Activated gamma-delta T cell treated with anti-CD3 and anti-CD28 coated beads, Interleukin-2, amount 50 U/mL, for 16 hours (primary cell): ENCODE measurements around the gene PROK1.
A peak's percentile ranks its signal among the peaks of the same experiment; 100 is the strongest.
"Not testable (repeated sequence)": the region's sequence is repeated elsewhere in the genome, so short reads cannot be mapped to it uniquely, and the experiment has no call there.

ENCODE experiments used
- DNase-seq: peaks from one replicate; pipeline ENCODE4 v3.0.0-alpha.2; 2020; ENCODE audit warnings: low read depth

Gene PROK1, protein sequence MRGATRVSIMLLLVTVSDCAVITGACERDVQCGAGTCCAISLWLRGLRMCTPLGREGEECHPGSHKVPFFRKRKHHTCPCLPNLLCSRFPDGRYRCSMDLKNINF

DNA sequence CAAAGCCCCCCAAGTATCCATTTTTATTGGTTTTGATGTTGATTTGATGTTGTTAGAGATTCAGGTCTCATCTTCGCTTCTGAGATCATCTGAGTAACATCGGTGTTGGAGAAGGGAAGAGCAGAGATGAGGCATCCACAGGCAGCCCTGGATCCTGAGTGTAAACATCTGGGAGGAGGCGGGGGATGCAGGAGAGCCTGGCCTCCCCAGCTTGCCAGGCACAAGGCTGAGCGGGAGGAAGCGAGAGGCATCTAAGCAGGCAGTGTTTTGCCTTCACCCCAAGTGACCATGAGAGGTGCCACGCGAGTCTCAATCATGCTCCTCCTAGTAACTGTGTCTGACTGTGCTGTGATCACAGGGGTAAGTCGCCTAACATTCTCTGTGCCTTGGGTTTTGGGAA lies at the start of gene PROK1:
TSS of gene PROK1 (plus strand) at position 221 of the 400 bp plus-strand sequence. CDS start at position 289, 68 bp downstream.
- no peak for DNase-seq

DNA sequence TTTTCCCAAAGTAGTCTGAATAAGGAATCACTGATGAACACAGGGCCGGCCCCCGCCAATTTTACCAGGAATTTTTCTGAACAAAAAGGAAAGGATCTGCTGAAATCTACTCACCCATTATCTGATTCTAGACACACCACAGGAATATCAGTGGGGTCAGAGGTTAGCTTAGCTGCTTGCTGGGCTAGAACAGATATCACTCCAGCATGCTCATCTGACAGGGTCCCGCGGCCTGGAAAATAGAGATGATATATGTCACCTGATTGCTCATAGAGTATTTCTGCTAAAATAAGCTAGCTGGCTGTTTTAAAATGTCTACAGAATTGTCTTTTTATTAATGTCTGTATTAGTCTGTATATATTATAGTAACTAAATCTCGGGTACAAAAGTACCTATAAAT lies 47.1 kb upstream of the PROK1 start:
- no peak for DNase-seq

DNA sequence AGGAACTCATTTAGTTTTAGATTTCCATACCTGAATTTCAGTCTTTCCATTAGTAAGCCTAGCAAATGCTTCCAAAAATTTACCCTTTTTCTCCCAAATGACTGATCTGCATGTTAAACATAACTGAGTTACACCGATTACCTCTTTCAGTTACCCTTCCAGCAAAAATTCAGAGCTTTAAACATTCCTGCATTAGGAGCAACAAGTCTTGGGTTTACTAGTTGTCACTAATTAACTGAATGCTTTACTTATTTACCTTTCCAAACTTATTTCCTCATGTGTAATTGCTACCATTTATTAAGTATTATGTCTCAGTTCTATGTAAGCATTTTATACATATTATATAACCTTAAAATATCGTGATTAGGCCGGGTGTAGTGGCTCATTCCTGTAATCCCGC lies 46.5 kb upstream of the PROK1 start:
- no peak for DNase-seq

DNA sequence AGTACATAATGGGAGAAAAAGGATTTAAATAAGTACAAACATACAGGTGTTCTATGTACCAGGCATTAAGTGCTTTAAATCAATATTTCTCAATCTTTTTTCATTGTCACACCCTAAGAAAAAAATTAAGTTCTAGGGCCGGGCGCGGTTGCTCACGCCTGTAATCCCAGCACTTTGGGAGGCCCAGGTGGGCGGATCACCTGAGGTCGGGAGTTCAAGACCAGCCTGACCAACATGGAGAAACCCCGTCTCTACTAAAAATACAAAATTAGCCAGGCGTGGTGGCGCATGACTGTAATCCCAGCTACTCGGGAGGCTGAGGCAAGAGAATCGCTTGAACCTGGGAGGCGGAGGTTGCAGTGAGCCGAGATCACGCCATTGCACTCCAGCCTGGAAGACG lies 44.5 kb upstream of the PROK1 start:
- not testable (repeated sequence) for DNase-seq

DNA sequence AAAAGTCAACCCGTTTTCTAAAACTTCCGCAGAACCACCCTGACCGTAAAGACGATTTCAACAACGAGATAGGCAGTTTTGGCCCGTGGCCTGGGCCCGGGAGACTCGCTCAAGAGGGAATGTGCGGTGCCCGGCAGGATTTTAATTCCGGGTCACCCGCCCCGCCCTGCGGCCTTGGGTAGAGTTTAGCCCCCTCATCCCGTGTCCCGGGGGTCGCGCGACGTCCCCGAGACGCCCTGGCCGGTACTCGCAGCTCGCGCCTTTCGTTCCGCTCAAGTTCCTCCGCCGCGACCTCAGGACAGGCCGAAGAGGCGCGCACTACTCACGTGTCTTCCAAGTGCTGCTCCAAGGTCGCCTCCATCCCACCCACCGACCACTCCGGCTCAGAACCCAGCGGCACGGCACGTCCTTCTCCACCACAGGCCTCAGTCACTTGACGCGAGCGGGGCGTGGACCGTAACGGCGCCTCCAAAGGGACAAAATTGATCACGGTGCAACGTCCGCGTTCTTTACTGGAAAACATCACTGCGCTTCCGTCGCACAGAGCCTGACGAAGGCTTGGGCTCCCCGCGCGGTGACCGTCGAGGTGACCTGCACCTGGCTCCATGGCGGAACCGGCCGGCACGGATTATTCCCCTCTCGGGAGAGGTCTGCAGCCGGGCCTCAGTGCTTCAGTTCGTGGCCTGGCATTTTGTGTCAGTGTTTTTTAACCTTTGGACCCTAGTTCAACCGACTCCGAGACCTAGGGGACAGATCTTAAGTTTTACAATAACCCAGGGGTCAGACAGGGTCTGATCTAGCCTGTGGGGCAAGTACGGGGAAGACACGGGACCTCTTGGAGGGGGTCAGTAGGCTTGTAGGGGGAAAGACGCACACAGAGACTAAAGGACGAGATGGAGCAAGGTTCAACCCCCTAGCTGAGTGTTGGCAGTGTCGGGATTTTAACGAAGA lies 43.4 kb upstream of the PROK1 start, which contains the start of gene LAMTOR5:
TSS of gene LAMTOR5 (minus strand) at position 435 of the 951 bp plus-strand sequence. CDS start at position 361, 74 bp downstream.
- DNase-seq = peak; percentile 87

DNA sequence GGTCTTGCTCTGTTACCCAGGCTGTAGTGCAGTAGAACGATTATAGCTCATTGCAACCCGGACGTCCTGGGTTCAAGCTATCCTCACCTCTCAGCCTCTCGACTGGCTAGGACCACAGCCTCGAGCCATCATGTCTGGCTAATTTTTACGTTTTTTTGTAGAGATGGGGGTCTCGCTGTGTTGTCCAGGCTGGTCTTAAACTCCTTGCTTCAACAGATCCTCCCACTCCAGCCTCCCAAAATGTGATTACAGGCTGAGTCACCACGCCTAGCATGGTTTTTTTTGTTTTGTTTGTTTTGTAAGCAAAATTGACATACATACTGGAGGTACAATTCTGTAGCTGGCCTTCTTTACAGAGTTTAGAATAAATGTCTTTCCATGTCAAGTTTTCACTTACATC lies 42.5 kb upstream of the PROK1 start:
- no peak for DNase-seq

DNA sequence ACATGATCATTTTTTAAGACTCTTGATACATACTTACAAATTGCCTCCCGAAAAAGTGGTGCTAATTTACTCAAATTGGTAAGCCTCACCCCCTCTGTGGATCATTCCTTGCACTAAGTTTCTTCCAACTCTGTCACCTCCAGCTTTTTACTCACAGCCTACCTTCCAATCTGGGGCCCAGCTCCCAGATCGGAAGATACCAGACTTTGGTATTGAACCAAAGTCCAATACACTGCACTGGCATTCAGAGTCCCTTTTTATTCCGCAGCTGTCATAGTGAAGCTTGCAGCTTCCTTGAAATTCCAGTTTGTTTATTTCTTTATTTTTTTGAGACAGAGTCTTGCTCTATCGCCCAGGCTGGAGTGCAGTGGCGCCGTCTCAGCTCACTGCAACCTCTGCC lies 41.6 kb upstream of the PROK1 start:
- no peak for DNase-seq

DNA sequence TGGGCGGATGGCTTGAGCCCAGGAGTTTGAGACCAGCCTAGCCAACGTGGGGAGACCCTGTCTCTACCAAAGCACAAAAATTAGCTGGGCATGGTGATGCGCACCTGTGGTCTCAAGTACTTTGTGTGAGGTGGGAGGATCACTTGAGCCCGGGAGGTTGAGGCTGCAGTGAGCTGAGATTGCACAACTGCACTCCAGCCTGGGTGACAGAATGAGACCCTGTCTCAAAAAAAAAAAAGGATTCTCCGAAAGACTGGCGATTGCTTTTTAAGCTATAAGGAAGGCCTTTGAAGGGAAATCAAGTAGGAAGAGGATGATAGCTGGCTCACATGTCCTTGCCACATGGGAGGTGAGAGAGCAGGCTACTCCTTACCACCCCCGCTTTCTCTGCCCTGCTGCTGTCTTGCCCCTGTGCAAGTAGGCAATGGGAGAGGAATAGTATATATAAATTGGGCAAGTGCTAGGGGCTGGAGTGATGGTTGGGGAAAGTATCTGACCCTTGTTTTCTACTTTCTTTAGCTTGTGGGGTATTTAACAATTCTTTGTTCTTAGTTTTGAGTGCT lies 39.7 kb upstream of the PROK1 start:
- no peak for DNase-seq

DNA sequence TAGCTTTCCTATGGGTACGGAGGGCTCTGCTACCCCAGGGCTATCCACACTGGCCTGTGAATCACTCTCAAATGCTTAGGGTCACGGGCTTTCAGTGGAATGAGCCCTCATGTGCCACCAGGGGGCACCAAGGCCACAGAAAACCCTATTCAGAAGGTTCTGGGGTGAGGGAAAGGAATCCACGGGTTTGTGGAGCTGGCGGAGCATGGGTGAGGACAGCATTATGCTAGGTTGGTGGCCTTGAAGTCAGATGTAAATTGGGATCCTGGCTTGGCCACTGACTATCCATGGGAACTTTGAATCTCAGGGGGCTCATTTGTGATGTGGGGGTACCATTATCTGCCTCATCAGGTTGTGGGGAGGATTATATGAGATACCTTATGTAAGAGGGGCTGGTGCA lies 38.4 kb upstream of the PROK1 start:
- DNase-seq = peak; percentile 34

DNA sequence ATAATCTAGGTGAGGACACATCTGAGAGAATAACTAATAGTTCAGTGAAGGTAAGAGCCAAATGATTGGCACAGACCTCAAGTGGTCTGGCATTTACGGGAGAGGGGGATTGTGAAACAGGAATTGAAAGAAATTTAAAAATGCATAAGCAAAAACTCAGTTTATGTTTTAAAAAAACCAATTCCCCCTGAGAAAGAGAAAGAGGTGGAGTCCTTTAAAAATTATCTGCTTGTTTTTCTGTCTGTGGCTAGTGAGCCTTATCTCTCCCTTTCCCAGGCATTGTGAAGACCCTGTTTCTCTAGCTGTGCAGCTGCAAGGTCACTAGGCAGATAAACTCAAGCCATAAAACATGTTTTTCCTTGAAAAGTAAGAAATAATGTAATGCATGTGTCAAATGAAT lies 37.9 kb upstream of the PROK1 start:
- DNase-seq = not testable (repeated sequence)

DNA sequence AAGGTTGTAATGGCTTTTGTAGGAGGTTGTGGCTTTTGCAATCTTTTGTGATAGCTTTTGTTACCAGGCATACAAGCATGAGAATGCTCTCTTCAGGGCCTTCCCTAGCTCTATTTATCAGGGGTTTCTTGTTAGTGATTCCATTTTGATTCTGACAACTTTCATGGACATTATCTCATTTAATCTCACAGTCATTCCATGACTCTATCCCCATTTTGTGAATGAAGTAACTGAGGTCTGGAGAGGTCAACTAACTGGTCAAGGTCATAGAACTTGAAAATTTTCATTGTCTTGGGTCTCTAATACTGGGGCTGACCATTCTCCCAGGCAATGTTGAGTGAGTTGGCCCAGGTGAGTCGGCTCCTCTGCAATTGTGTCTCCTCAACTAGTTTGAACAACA lies 32.2 kb upstream of the PROK1 start:
- DNase-seq = no peak

DNA sequence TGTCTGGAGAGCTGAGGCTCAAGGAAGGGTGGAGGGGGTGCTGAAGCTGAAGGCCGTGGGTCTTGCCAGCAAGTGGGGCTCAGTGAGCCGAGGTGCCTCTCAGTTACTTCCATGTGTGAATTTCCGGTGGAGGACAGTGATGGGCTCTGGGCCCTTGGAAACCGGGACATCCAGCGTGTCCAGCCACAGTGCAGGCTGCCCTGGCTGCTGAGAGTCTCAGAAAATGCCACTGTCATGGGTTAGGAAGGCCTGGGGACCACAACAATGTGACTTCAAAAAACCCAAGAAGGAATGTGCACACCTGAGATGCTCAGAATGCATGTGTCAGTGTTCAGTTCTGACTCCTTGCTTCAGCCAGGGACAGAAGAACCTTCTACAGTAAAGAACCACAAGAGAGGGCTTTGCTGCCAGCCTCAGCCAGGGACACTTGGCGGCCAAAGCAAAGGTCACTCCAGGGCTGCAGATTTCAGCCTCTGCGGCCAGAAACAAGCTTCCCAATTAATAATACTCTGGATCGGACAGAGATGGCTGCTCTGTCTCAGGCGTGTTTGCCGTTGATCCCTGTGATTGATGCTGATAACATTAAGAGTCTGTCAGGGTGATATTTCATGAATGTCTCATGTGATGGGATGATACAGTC lies 30.8 kb upstream of the PROK1 start:
- no peak for DNase-seq

DNA sequence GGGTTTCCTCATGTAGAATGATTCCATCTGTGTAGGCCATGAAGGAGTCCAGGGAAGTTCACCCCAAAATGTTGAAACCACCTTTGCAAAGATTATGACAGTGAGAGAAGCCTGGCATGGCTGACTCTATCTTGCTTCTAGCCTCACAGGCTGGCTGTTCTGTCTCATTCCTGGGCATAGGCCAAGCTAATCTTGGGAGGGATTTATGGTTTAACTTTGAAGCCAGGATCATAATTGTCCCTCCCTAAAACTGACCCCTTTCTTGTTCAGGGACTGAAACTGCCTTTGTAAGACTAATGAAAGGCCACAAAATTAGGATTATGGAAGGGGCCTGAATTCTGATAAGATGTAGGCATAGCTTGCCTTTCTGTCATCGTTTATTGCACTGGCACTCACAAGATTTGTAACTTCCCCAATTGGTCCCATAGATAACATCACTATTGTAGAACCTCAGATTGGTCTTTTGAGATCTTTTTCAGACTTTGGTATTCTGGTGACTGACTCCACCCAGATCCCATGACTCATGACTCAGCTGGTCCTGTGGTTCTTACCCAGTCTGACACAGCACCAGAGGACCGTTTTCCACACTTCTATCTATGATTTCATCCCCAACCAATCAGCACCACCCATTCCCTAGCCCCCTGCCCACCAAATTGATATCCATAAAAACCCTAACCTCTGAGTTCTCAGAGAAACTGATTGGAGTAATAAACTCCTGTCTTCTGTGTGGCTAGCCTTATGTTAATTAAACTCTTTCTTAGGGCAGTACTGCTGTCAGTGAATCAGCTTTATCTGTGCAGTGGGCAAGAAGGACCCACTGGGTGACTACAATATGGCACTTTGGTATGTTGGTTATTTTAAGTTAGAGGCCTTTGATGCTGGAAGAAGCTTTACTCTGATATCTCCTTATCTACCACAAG lies 29.8 kb upstream of the PROK1 start:
- no peak for DNase-seq

DNA sequence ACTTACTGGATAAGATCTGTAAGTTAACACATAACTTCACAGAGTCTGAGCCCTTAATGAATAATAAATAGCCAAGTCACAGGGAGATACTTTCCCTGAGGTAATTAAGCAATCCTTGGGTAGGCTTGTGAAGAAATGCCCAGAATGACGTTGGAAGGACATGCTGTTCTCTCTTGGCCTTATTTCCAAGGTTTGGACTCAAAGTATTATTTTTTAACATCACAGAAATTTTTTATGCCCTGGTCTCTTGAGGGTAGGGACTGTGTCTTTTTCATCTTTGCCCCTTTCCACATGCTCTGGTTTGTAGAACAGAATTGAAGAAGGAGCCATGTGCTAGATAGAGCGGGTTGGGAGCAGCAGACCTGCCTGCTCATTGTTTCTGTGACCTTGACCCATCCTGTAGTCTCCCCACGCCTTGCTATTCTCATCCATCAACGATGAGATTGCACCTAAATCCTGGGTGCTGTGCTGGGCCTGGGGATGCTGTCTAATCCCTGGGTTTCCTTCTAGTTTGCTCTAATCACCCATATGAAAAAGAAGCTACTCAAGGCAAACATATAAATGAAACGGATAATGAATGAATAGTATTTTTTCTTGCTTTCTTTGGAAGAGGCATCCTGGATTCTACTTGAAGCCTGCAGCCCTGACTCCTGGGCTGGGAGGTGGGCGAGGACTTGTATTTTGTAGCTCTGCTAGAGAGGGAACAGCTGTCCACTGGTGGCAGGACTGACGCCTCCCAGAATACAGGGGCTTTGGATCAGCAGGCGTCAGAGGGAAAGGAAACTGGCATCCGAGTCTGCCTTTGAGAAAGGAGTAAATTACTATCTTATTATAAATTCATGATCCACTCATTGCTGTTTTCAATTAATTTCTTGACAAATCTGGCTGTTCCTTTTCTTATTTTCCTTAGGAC lies 26.0 kb upstream of the PROK1 start:
- DNase-seq = no peak

DNA sequence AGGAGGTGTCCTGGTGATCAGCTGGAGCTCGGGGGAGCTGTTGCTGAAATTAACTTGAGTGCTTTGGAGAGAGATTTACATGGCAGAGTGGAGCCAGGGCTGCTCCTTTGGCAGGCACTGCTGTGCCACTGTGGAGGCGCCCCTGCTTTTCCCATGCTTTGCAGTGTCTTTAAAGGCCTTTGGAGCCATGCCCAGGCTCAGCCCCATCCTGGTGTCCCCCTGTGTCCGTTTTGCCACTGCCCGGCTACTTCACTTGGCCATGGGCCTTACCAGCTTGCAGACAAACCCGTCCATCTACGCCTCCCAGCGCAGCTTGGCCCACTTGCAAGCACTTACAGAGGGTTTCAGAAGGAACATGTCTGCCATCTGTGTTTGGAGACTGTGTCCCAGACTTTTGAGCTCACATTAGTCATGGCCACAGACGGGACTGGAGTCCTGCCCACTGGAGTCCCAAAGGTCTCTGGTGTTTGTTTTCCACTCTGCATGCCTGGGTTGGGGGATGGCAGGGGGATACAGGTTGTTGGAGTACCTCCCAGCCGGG lies 25.3 kb upstream of the PROK1 start:
- no peak for DNase-seq

DNA sequence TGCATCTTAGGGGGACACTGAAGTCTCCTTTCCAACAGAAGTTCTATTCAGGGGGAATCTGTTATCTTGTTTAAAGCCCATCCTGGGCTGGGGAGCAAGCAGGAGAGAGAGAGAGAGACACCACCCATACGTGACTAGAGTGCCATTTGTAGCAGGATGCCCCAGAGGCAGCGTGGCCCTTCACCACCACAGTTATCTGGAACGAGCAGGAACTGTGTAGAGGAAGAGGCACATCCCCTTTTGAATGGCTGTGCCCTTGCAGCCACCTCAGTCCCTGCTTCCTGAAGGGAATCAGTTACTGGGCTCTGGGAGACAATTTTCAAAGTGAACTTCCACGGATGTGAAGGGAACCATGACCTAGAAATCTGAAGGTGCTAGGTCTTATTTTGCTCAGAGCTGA lies 24.1 kb upstream of the PROK1 start:
- no peak for DNase-seq

DNA sequence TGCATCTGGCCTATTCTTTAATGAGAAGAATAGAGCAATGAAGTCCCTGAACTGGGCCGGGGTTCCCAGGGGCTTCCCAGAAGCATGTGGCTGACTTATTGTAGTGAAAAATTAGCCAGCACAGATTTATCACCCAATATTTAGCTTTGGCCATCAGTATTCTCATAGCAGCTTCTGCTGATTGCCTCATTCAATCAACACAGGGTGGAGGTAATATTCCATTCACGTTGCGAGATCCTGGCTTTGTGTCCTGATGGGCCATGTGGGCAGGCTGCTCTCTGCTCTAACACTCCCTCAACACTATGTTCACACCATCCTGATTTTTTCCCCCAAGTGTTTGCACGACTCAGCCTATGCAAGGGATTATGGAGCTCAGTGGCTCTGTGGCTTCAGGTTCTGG lies 22.0 kb upstream of the PROK1 start:
- no peak for DNase-seq

DNA sequence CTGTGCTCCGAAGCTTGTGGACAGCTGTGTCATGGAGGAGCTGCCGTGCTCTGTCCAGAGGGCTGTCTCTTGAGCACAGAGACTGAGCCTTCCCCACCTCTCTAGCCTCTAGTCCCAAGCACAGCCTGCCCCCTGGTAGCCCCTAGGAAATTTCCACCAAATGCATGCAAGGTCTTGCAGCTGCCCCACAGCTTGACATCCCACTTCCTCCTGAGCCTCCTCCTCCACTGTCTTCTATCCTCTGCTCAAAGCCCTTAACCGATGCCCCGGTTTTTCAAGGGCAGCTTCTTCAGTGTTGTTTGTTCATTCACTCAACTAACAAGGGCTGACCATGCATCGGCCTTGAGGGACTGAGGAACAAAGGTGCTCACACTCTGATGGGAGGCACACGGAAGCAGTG lies 20.6 kb upstream of the PROK1 start:
- DNase-seq = no peak

DNA sequence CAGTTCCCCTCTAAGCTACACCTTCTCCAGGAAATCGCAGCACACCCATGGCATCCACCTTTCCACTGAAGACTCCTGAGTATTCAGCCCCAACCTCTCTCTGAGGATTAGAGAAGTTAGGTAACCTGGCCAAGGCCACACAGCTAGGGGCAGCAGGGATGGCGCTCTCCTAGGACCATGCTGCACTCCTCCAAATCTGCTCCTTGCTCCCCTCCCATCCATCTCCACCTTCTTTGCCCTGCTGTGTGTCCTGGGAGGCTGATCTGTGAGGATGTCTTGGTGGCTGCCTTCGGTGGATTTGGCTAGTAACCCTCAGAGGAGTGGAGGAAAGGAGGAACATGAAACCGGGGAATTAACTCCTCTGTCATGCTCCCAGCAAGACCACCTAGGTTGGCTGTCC lies 20.0 kb upstream of the PROK1 start:
- no peak for DNase-seq

DNA sequence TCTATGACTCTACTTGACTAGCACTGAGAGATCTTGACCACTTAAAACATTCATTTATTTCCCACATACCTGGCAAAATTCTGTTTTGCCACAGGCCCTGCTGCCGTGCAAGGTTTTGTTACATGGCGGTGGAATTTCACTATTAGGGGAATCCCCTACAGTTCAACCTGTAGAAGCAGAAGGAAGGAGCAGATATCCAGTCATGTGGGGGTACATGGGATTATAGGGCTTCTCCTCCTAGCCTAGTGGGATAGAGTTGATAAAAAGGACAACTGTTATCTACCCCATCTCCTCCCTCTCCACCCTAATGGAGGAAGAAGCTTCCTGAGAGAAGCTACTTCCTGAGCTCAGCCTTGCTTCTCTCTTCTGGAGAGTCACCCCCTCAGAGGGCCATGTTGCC lies 17.7 kb upstream of the PROK1 start:
- no peak for DNase-seq
